ENCODE data around the gene WASF2.
A peak's percentile ranks its signal among the peaks of the same experiment; 100 is the strongest.
"Not testable (repeated sequence)": the region's sequence is repeated elsewhere in the genome, so short reads cannot be mapped to it uniquely, and the experiment has no call there.

The WASF2 gene

DNA sequence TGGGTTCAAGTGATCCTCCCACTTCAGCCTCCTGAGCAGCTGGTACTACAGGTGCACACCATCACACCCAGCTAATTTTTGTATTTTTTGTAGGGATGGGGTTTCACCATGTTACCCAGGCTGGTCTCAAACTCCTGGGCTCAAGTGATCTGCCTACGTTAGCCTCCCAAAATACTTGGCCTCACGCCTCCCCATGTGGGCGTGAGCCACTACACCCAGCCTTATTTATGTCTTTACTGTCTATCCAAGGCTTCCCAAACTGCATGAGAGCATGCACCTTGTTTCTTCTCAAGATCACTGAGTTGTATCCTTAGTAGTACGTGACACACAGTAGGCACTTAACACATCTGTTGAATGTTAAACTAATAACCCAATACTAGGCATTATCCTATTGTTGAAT, 14.2 kb downstream of the WASF2 start:
- Histone ChIP-seq H3K79me2 (ENCODE audit: insufficient read depth, low read length) (peaks cover 95% of the 10 kb centered on the region), H3K9me2 (ENCODE audit: low read depth, low read length) (no peaks in the 10 kb centered on the region), H3K9me3 (ENCODE audit: low read length) (no peaks in the 10 kb centered on the region), H3K27ac (ENCODE audit: low read depth, low read length, poor library complexity, severe bottlenecking) (peak overlapping the region; percentile 57), H3K4me3 (ENCODE audit: low read depth, low read length, poor library complexity, severe bottlenecking) (no peak overlapping the region), H4K20me1 (ENCODE audit: insufficient read depth, low read length) (no peaks in the 10 kb centered on the region), H3K4me2 (ENCODE audit: low read length) (no peak overlapping the region; the same call in 1 of the 2 replicates), H3K27me3 (ENCODE audit: insufficient read depth, low read length) (no peaks in the 10 kb centered on the region), H3F3A (ENCODE audit: insufficient read depth, low read length) (no peaks in the 10 kb centered on the region), H3K4me1 (ENCODE audit: insufficient read depth, low read length, severe bottlenecking) (peaks cover 66% of the 10 kb centered on the region), H3K36me3 (ENCODE audit: insufficient read depth, low read length) (peaks cover 51% of the 10 kb centered on the region), H3K9ac (ENCODE audit: low read length) (no peak overlapping the region), H2AFZ (ENCODE audit: low read length) (no peak overlapping the region)
- no peak for TF ChIP-seq EZH2 (IDR thresholded peaks at IDR 0.05; ENCODE audit: borderline replicate concordance, low read length)
- TF ChIP-seq, protein P1, sequence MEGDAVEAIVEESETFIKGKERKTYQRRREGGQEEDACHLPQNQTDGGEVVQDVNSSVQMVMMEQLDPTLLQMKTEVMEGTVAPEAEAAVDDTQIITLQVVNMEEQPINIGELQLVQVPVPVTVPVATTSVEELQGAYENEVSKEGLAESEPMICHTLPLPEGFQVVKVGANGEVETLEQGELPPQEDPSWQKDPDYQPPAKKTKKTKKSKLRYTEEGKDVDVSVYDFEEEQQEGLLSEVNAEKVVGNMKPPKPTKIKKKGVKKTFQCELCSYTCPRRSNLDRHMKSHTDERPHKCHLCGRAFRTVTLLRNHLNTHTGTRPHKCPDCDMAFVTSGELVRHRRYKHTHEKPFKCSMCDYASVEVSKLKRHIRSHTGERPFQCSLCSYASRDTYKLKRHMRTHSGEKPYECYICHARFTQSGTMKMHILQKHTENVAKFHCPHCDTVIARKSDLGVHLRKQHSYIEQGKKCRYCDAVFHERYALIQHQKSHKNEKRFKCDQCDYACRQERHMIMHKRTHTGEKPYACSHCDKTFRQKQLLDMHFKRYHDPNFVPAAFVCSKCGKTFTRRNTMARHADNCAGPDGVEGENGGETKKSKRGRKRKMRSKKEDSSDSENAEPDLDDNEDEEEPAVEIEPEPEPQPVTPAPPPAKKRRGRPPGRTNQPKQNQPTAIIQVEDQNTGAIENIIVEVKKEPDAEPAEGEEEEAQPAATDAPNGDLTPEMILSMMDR (IDR thresholded peaks at IDR 0.05; ENCODE audit: low read length), result no peak

DNA sequence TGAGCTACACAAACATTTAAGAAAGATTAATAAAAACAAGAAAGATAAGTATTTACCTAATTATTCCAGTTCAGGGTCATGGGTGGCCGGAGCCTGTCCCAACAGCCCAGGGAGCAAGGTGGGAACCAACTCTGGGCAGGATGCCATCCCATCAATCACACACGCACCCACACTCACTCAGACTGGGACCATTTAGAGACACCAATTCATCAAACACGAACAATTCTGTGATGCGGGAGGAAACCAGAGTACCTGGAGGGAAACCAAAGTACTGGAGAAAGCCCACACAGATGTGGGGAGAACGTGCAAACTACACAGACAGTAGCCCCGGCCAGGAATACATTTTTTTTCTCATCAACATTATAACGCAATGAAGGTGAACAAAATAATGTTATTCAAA, 16.2 kb downstream of the WASF2 start:
- no peaks in the 10 kb centered on the region for H3K27me3 ChIP-seq (ENCODE audit: insufficient read depth, low read length)
- peaks cover 96% of the 10 kb centered on the region for H3K79me2 ChIP-seq (ENCODE audit: insufficient read depth, low read length)
- peak overlapping the region; percentile 9; the same call in 1 of the 2 replicates for H3K4me2 ChIP-seq (ENCODE audit: low read length)
- H3K9ac ChIP-seq (ENCODE audit: low read length), result no peak overlapping the region
- no peak overlapping the region for H3K4me3 ChIP-seq (ENCODE audit: low read depth, low read length, poor library complexity, severe bottlenecking)
- H2AFZ ChIP-seq (ENCODE audit: low read length), result no peak overlapping the region
- H3K4me1 ChIP-seq (ENCODE audit: insufficient read depth, low read length, severe bottlenecking), result peaks cover 67% of the 10 kb centered on the region
- no peaks in the 10 kb centered on the region for H3K9me2 ChIP-seq (ENCODE audit: low read depth, low read length)
- H3K27ac ChIP-seq (ENCODE audit: low read depth, low read length, poor library complexity, severe bottlenecking), result peak overlapping the region; percentile 26
- no peaks in the 10 kb centered on the region for H4K20me1 ChIP-seq (ENCODE audit: insufficient read depth, low read length)
- H3K9me3 ChIP-seq (ENCODE audit: low read length), result no peaks in the 10 kb centered on the region
- peaks cover 57% of the 10 kb centered on the region for H3K36me3 ChIP-seq (ENCODE audit: insufficient read depth, low read length)
- TF ChIP-seq, protein P1 (IDR thresholded peaks at IDR 0.05; ENCODE audit: low read length), result no peak
- no peak for TF ChIP-seq EZH2 (IDR thresholded peaks at IDR 0.05; ENCODE audit: borderline replicate concordance, low read length)
- H3F3A ChIP-seq (ENCODE audit: insufficient read depth, low read length), result no peaks in the 10 kb centered on the region

DNA sequence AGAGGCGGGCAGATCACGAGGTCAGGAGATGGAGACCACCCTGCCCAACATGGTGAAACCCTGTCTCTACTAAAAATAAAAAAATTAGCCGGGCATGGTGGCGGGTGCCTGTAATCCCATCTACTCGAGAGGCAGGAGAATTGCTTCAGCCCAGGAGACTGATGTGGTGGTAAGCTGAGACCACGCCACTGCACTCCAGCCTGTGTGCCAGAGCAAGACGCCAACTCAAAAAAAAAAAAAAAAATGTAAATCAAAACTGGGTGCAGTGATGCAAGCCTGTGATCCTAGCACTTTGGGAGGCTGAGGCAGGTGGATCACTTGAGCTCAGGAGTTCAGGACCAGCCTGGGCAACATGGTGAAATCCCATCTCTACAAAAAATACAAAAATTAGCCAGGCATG, 17.9 kb downstream of the WASF2 start:
- H3K36me3 ChIP-seq (ENCODE audit: insufficient read depth, low read length), result peaks cover 50% of the 10 kb centered on the region
- not testable (repeated sequence) for H3K9ac ChIP-seq (ENCODE audit: low read length)

DNA sequence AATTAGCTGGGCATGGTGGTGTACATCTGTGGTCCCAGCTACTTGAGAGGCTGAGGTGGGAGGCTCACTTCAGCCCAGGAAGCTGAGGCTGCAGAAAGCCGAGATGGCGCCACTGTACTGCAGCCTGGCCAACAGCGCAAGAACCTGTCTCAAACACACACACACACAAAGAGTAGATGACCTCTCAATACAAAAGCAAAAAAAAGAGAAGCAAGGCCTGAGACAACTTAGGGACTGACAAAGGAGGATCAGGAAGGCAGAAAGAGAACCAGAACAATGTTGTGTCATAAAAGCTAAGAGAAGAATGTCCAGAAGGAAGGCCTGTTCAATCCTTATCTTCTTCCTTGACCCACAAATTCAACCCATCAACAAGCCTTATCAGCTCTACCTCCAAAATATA, 18.5 kb downstream of the WASF2 start:
- H3K9me2 ChIP-seq (ENCODE audit: low read depth, low read length), result no peaks in the 10 kb centered on the region
- H3K9me3 ChIP-seq (ENCODE audit: low read length), result no peaks in the 10 kb centered on the region
- H3K36me3 ChIP-seq (ENCODE audit: insufficient read depth, low read length), result peaks cover 50% of the 10 kb centered on the region
- no peak overlapping the region for H2AFZ ChIP-seq (ENCODE audit: low read length)
- H3K79me2 ChIP-seq (ENCODE audit: insufficient read depth, low read length), result peaks cover 96% of the 10 kb centered on the region
- H4K20me1 ChIP-seq (ENCODE audit: insufficient read depth, low read length), result no peaks in the 10 kb centered on the region
- peak overlapping the region; percentile 59 for H3K27ac ChIP-seq (ENCODE audit: low read depth, low read length, poor library complexity, severe bottlenecking)
- H3K4me3 ChIP-seq (ENCODE audit: low read depth, low read length, poor library complexity, severe bottlenecking), result no peak overlapping the region
- no peaks in the 10 kb centered on the region for H3K27me3 ChIP-seq (ENCODE audit: insufficient read depth, low read length)
- TF ChIP-seq, protein P1 (IDR thresholded peaks at IDR 0.05; ENCODE audit: low read length), result no peak
- TF ChIP-seq EZH2 (IDR thresholded peaks at IDR 0.05; ENCODE audit: borderline replicate concordance, low read length), result no peak
- H3K4me1 ChIP-seq (ENCODE audit: insufficient read depth, low read length, severe bottlenecking), result peaks cover 61% of the 10 kb centered on the region
- no peak overlapping the region for H3K9ac ChIP-seq (ENCODE audit: low read length)
- no peak overlapping the region for H3K4me2 ChIP-seq (ENCODE audit: low read length)
- H3F3A ChIP-seq (ENCODE audit: insufficient read depth, low read length), result no peaks in the 10 kb centered on the region

More for the DNA sequence above, 17.9 kb downstream of the WASF2 start:
- not testable (repeated sequence) for H2AFZ ChIP-seq (ENCODE audit: low read length); H3K9me3 ChIP-seq (ENCODE audit: low read length); H4K20me1 ChIP-seq (ENCODE audit: insufficient read depth, low read length); H3K9me2 ChIP-seq (ENCODE audit: low read depth, low read length); H3K27me3 ChIP-seq (ENCODE audit: insufficient read depth, low read length); H3K4me2 ChIP-seq (ENCODE audit: low read length); H3K4me3 ChIP-seq (ENCODE audit: low read depth, low read length, poor library complexity, severe bottlenecking); H3F3A ChIP-seq (ENCODE audit: insufficient read depth, low read length)
- H3K27ac ChIP-seq (ENCODE audit: low read depth, low read length, poor library complexity, severe bottlenecking), result peak overlapping the region; percentile 59
- peaks cover 96% of the 10 kb centered on the region for H3K79me2 ChIP-seq (ENCODE audit: insufficient read depth, low read length)
- peaks cover 66% of the 10 kb centered on the region for H3K4me1 ChIP-seq (ENCODE audit: insufficient read depth, low read length, severe bottlenecking)

Data from OCI-LY1 (cell line).